GM18498 (cell line): ENCODE measurements around the gene CDSN.
"Not testable (repeated sequence)": the region's sequence is repeated elsewhere in the genome, so short reads cannot be mapped to it uniquely, and the experiment has no call there.

Experiments
- ATAC-seq: cut with Tn5 transposase; IDR thresholded peaks from one replicate; pipeline ENCODE4 v1.9.1; 2021; ENCODE audit warnings: mild to moderate bottlenecking, moderate library complexity; ENCODE audit not compliant: unreplicated experiment

The CDSN gene, protein sequence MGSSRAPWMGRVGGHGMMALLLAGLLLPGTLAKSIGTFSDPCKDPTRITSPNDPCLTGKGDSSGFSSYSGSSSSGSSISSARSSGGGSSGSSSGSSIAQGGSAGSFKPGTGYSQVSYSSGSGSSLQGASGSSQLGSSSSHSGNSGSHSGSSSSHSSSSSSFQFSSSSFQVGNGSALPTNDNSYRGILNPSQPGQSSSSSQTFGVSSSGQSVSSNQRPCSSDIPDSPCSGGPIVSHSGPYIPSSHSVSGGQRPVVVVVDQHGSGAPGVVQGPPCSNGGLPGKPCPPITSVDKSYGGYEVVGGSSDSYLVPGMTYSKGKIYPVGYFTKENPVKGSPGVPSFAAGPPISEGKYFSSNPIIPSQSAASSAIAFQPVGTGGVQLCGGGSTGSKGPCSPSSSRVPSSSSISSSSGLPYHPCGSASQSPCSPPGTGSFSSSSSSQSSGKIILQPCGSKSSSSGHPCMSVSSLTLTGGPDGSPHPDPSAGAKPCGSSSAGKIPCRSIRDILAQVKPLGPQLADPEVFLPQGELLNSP

GRCh38 chr6:31120151-31120915 is at the start of gene CDSN:
Gene CDSN, minus strand, starts transcription at chr6:31120446. Its CDS starts 27 bp downstream, at chr6:31120419.
- ATAC-seq = no peak

DNA sequence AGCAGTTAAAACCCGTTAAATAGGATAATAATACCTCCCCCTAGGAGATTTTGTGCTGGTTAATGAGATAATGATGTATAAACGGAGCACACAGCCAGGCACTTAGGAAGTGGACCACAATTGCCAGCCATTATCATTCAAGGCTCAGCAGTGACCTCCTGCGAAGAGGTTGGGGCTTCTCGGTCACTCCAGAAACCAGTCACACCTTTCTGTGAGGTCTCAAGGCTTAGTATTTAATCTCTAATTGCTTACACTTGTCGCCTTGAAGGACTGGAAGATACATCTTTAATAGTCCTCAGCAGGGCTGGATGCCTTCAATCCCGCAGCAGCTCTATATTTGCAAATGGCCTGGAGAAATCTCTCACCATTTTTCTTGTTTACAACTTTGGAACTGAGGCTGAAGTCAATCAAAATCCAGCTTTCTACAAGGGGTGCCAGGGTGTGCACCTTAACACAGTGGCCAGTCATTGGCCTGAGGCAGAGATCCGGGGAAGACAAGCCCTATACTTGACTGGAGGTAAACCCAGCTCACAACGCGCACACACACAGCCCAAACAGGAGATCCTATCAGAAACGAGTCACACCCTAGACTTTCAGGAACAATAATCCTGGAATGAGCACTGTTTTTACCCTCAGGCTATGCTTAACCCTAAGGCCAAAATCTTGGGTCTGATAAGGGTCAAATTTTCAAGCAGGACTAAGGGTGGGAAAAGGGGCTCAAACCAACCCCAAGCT is 49.0 kb upstream of the CDSN start:
- ATAC-seq = no peak

DNA sequence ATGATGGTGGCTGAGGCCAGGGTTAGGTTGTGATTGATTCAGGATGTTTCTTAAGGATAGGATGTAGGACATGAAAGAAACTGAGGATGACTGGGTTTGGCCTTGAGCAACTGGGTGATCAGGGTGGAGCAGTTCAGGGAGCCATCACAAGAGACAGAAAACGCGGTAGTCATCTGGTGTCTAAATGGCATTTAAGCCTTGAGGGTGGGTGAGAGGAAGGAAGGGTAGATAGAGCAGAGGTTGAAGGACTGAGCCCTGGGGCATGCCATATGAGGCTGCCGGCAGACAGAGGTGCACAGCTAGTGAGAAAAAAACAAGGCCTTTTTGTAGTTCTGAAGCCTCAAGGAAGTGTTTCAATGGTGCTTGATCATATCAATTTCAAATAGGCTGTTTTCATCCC is 48.4 kb upstream of the CDSN start:
- ATAC-seq = no peak

- no peak for ATAC-seq
Measured at GRCh38 chr6:31165986-31166385, 45.7 kb upstream of the CDSN start.

DNA sequence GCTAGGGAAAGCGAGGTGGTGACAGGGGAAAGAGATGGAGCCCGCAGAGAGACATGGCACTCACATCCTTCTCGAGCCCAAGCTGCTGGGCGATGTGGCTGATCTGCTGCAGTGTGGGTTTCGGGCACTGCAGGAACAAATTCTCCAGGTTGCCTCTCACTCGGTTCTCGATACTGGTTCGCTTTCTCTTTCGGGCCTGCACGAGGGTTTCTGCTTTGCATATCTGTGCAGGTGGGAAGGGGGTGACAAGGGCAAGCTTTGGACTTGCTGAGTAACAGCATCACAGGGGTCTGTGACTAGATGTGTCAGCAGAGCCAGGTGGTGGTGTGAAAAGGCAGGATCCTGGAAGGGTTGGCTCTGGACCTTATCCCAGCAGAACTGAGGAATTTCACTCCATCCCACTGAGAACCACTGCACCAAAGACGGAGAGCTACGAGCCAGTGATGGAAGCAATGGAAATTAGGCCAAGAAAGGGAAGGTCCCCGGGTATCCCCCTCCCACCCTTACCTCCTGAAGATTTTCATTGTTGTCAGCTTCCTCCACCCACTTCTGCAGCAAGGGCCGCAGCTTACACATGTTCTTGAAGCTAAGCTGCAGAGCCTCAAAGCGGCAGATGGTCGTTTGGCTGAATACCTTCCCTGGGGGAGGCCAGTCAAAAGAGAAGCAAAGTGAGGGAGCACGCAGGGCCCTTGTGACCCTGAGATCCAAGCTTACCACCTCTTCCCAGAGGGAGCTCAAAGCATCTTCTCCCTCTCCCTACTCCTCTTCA is 45.0 kb upstream of the CDSN start:
- peak; percentile 79 for ATAC-seq

DNA sequence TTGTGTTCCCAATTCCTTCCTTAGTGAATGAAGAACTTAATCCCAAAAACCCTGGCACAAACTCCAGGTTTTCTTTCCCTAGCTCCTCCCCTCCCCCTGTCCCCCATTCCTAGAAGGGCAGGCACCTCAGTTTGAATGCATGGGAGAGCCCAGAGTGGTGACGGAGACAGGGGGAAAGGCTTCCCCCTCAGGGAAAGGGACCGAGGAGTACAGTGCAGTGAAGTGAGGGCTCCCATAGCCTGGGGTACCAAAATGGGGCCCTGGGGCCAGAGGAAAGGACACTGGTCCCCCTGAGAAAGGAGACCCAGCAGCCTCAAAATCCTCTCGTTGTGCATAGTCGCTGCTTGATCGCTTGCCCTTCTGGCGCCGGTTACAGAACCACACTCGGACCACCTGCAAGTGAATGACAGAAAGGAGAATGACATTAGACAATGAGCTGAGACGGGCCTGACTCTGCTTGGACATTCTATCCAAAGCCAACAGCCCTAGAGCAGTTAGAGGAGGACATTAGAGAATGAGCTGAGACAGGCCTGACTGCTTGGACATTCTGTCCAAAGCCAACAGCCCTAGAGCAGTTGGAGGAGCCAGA is 44.3 kb upstream of the CDSN start:
- ATAC-seq = not testable (repeated sequence)

DNA sequence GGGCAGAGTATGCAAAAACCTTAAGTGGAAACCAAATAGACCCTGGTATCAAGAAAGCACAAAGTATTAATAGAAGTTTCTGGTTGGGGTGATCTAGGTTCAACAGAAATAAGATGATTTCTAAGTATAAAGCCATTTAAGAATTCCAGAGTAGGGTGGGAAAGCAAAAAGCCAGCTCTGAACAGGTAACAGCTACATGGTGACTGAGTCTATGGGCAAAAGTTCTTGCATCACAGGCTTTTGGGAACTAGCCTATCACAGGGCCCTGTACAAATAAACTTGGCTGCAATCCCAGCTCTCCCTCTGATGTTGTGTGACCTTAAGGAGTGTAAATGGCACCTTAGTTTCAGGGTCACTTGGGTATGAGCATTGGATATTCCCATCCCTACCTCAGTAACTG is 43.7 kb upstream of the CDSN start:
- ATAC-seq = no peak

- ATAC-seq = no peak
Measured at GRCh38 chr6:31162463-31163165, 42.4 kb upstream of the CDSN start.

GRCh38 chr6:31161216-31162126 is 41.2 kb upstream of the CDSN start:
- ATAC-seq = no peak

GRCh38 chr6:31158863-31159855 is 38.9 kb upstream of the CDSN start:
- no peak for ATAC-seq

DNA sequence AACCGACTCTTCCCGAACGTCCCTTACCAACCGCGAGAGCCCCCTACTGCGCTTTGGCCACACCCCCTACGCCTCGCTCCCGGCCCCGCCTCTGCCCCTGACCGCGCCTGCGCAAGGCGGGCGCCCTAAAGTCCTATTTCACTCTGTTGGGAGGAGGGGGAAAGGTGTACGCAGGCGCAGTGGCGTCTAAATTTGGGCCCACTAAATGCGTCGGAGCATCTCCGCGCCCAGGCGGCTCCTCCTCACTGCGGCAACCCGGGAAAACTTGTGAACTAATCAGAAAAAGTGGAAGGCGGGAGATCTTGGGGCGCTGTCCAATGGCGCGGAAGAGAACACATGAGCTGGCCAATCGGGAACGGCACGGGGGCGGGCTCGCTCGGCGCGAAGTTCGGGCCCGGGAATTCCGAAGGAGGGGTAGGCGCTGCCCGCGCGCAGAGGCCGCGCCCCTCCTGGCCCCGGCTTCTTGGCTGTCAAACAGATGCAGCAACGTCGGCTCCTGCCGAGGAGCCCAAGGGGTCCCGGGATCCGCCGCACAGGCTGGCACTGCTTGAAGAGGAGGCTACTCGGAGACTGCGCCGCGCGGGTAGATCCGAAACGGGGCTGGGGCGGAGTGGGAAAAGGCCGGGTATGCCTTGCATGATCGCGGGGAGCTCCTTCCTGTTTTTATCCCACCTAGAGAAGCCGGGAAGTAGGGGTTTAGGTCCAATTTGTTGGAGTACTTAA is 38.1 kb upstream of the CDSN start, which contains the start of gene TCF19:
TSS of gene TCF19 (plus strand) at position 450 of the 723 bp plus-strand sequence. CDS start 881 bp downstream, outside the sequence.
- peak; percentile 89 for ATAC-seq

GRCh38 chr6:31157513-31158139 is 37.4 kb upstream of the CDSN start, which contains the start of gene CCHCR1:
Gene CCHCR1, minus strand, starts transcription at chr6:31157802. Its CDS starts 202 bp downstream, at chr6:31157600.
- no peak for ATAC-seq

DNA sequence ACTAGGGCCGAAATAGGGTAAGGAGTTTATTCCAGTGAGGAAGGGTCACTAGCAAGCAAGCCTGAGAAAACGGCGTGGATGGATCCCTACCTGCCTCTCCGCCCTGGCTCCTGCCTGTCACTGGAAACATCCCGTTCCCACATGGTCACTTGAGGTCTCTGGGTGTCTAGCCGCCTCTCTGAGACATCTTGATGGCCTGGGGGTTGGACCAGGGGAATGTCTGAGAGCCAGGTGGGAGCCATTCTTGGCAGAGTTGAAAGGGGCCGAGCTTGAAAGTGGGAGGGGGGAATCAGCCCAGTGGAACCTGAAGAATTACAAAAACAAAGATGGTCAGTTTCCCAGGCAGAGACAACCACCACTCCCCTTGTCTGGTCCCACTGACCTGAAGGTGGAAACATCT is 36.4 kb upstream of the CDSN start:
- ATAC-seq = no peak

DNA sequence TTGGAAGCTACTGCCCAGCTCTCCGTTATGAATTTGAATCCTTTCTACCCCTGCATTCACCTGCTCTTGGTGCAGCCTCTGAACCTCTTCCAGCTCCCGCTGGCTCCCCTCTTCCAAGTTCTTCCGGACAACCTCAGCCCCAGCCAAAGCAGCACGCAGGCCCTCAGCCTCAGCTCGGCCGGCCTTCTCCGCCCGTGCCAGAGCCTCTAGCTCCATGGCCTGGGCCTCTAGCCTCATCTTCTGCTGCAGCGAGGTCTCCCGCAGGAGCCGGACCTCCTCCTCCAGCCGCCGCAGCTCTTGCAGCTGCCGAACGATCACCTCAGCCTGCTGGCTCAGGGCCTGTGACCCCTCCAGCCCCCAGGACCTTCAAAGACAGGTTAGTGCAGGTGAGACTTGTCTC is 34.2 kb upstream of the CDSN start:
- no peak for ATAC-seq

- no peak for ATAC-seq
Measured at GRCh38 chr6:31152781-31153180, 32.5 kb upstream of the CDSN start.
